Measurements from ENCODE around the gene BIRC5.
A peak's percentile ranks its signal among the peaks of the same experiment; 100 is the strongest.

BIRC5 gene

GRCh38 chr17:78173097-78173715 is 40.8 kb upstream of the BIRC5 start:
- peak overlapping the region; percentile 26; the same call in 1 of the 2 replicates for H3K27ac ChIP-seq (ENCODE audit: low read depth, low read length)
- peaks cover 48% of the 10 kb centered on the region for H3K36me3 ChIP-seq (ENCODE audit: control insufficient read depth, insufficient read depth, low read length)
- H3K9me3 ChIP-seq (ENCODE audit: control insufficient read depth, insufficient read depth, low read depth, low read length): no peaks in the 10 kb centered on the region
- no peak overlapping the region for H3K9ac ChIP-seq (ENCODE audit: low read length)
- H3K4me3 ChIP-seq (ENCODE audit: low read depth, low read length): no peak overlapping the region
- no peaks in the 10 kb centered on the region for H3K27me3 ChIP-seq (ENCODE audit: control insufficient read depth, insufficient read depth, low read length)
- H3K4me1 ChIP-seq (ENCODE audit: control insufficient read depth, insufficient read depth, low read length): peaks cover 42% of the 10 kb centered on the region

GRCh38 chr17:78174346-78174869 is 39.6 kb upstream of the BIRC5 start:
- H3K9me3 ChIP-seq (ENCODE audit: control insufficient read depth, insufficient read depth, low read depth, low read length): no peaks in the 10 kb centered on the region
- peaks cover 39% of the 10 kb centered on the region for H3K4me1 ChIP-seq (ENCODE audit: control insufficient read depth, insufficient read depth, low read length)
- no peak overlapping the region for H3K27ac ChIP-seq (ENCODE audit: low read depth, low read length)
- H3K27me3 ChIP-seq (ENCODE audit: control insufficient read depth, insufficient read depth, low read length): no peaks in the 10 kb centered on the region
- no peak overlapping the region for H3K9ac ChIP-seq (ENCODE audit: low read length)
- peaks cover 60% of the 10 kb centered on the region for H3K36me3 ChIP-seq (ENCODE audit: control insufficient read depth, insufficient read depth, low read length)
- H3K4me3 ChIP-seq (ENCODE audit: low read depth, low read length): no peak overlapping the region

GRCh38 chr17:78174870-78175642 is 39.0 kb upstream of the BIRC5 start:
- Histone ChIP-seq H3K4me1 (ENCODE audit: control insufficient read depth, insufficient read depth, low read length) (peaks cover 33% of the 10 kb centered on the region), H3K4me3 (ENCODE audit: low read depth, low read length) (no peak overlapping the region), H3K9ac (ENCODE audit: low read length) (no peak overlapping the region), H3K27ac (ENCODE audit: low read depth, low read length) (no peak overlapping the region), H3K9me3 (ENCODE audit: control insufficient read depth, insufficient read depth, low read depth, low read length) (no peaks in the 10 kb centered on the region), H3K36me3 (ENCODE audit: control insufficient read depth, insufficient read depth, low read length) (peaks cover 66% of the 10 kb centered on the region), H3K27me3 (ENCODE audit: control insufficient read depth, insufficient read depth, low read length) (no peaks in the 10 kb centered on the region)

- Histone ChIP-seq H3K27me3 (ENCODE audit: control insufficient read depth, insufficient read depth, low read length) (no peaks in the 10 kb centered on the region), H3K4me1 (ENCODE audit: control insufficient read depth, insufficient read depth, low read length) (peaks cover 31% of the 10 kb centered on the region), H3K27ac (ENCODE audit: low read depth, low read length) (no peak overlapping the region), H3K9ac (ENCODE audit: low read length) (no peak overlapping the region), H3K4me3 (ENCODE audit: low read depth, low read length) (no peak overlapping the region), H3K36me3 (ENCODE audit: control insufficient read depth, insufficient read depth, low read length) (peaks cover 72% of the 10 kb centered on the region), H3K9me3 (ENCODE audit: control insufficient read depth, insufficient read depth, low read depth, low read length) (no peaks in the 10 kb centered on the region)
These were observed 38.4 kb upstream of the BIRC5 start for GRCh38 chr17:78175643-78175981.

- no peaks in the 10 kb centered on the region for H3K27me3 ChIP-seq (ENCODE audit: control insufficient read depth, insufficient read depth, low read length)
- peaks cover 25% of the 10 kb centered on the region for H3K4me1 ChIP-seq (ENCODE audit: control insufficient read depth, insufficient read depth, low read length)
- peaks cover 76% of the 10 kb centered on the region for H3K36me3 ChIP-seq (ENCODE audit: control insufficient read depth, insufficient read depth, low read length)
- no peaks in the 10 kb centered on the region for H3K9me3 ChIP-seq (ENCODE audit: control insufficient read depth, insufficient read depth, low read depth, low read length)
- H3K4me3 ChIP-seq (ENCODE audit: low read depth, low read length): no peak overlapping the region
- no peak overlapping the region for H3K27ac ChIP-seq (ENCODE audit: low read depth, low read length)
- H3K9ac ChIP-seq (ENCODE audit: low read length): no peak overlapping the region
These were observed 37.5 kb upstream of the BIRC5 start for GRCh38 chr17:78176548-78177025.

- Histone ChIP-seq H3K4me1 (ENCODE audit: control insufficient read depth, insufficient read depth, low read length) (peaks cover 7% of the 10 kb centered on the region; the same call in 1 of the 2 replicates), H3K9me3 (ENCODE audit: control insufficient read depth, insufficient read depth, low read depth, low read length) (no peaks in the 10 kb centered on the region), H3K36me3 (ENCODE audit: control insufficient read depth, insufficient read depth, low read length) (peaks cover 84% of the 10 kb centered on the region), H3K27ac (ENCODE audit: low read depth, low read length) (no peak overlapping the region), H3K27me3 (ENCODE audit: control insufficient read depth, insufficient read depth, low read length) (no peaks in the 10 kb centered on the region), H3K9ac (ENCODE audit: low read length) (no peak overlapping the region), H3K4me3 (ENCODE audit: low read depth, low read length) (no peak overlapping the region)
These were observed 34.7 kb upstream of the BIRC5 start for GRCh38 chr17:78179372-78179771.

- H3K9me3 ChIP-seq (ENCODE audit: control insufficient read depth, insufficient read depth, low read depth, low read length): no peaks in the 10 kb centered on the region
- peaks cover 10% of the 10 kb centered on the region; the same call in 1 of the 2 replicates for H3K4me1 ChIP-seq (ENCODE audit: control insufficient read depth, insufficient read depth, low read length)
- H3K36me3 ChIP-seq (ENCODE audit: control insufficient read depth, insufficient read depth, low read length): peaks cover 84% of the 10 kb centered on the region
- H3K4me3 ChIP-seq (ENCODE audit: low read depth, low read length): no peak overlapping the region
- H3K9ac ChIP-seq (ENCODE audit: low read length): no peak overlapping the region
- H3K27me3 ChIP-seq (ENCODE audit: control insufficient read depth, insufficient read depth, low read length): no peaks in the 10 kb centered on the region
- no peak overlapping the region for H3K27ac ChIP-seq (ENCODE audit: low read depth, low read length)
These were observed 34.0 kb upstream of the BIRC5 start for GRCh38 chr17:78180083-78180482.

- no peak overlapping the region for H3K4me3 ChIP-seq (ENCODE audit: low read depth, low read length)
- no peaks in the 10 kb centered on the region for H3K9me3 ChIP-seq (ENCODE audit: control insufficient read depth, insufficient read depth, low read depth, low read length)
- H3K4me1 ChIP-seq (ENCODE audit: control insufficient read depth, insufficient read depth, low read length): peaks cover 10% of the 10 kb centered on the region; the same call in 1 of the 2 replicates
- H3K9ac ChIP-seq (ENCODE audit: low read length): no peak overlapping the region
- peaks cover 84% of the 10 kb centered on the region for H3K36me3 ChIP-seq (ENCODE audit: control insufficient read depth, insufficient read depth, low read length)
- no peaks in the 10 kb centered on the region for H3K27me3 ChIP-seq (ENCODE audit: control insufficient read depth, insufficient read depth, low read length)
- H3K27ac ChIP-seq (ENCODE audit: low read depth, low read length): no peak overlapping the region
These were observed 33.5 kb upstream of the BIRC5 start for GRCh38 chr17:78180508-78180907.

GRCh38 chr17:78182504-78182903 is 31.5 kb upstream of the BIRC5 start:
- H3K9ac ChIP-seq (ENCODE audit: low read length): no peak overlapping the region
- H3K9me3 ChIP-seq (ENCODE audit: control insufficient read depth, insufficient read depth, low read depth, low read length): no peaks in the 10 kb centered on the region
- H3K27me3 ChIP-seq (ENCODE audit: control insufficient read depth, insufficient read depth, low read length): no peaks in the 10 kb centered on the region
- peaks cover 78% of the 10 kb centered on the region for H3K36me3 ChIP-seq (ENCODE audit: control insufficient read depth, insufficient read depth, low read length)
- no peak overlapping the region for H3K27ac ChIP-seq (ENCODE audit: low read depth, low read length)
- no peak overlapping the region for H3K4me3 ChIP-seq (ENCODE audit: low read depth, low read length)
- peaks cover 10% of the 10 kb centered on the region; the same call in 1 of the 2 replicates for H3K4me1 ChIP-seq (ENCODE audit: control insufficient read depth, insufficient read depth, low read length)

- H3K27me3 ChIP-seq (ENCODE audit: control insufficient read depth, insufficient read depth, low read length): no peaks in the 10 kb centered on the region
- H3K4me3 ChIP-seq (ENCODE audit: low read depth, low read length): no peak overlapping the region
- H3K9ac ChIP-seq (ENCODE audit: low read length): no peak overlapping the region
- H3K4me1 ChIP-seq (ENCODE audit: control insufficient read depth, insufficient read depth, low read length): peaks cover 15% of the 10 kb centered on the region
- H3K36me3 ChIP-seq (ENCODE audit: control insufficient read depth, insufficient read depth, low read length): peaks cover 69% of the 10 kb centered on the region
- no peaks in the 10 kb centered on the region for H3K9me3 ChIP-seq (ENCODE audit: control insufficient read depth, insufficient read depth, low read depth, low read length)
- H3K27ac ChIP-seq (ENCODE audit: low read depth, low read length): no peak overlapping the region
These were observed 30.1 kb upstream of the BIRC5 start for GRCh38 chr17:78183916-78184315.

- Histone ChIP-seq H3K36me3 (ENCODE audit: control insufficient read depth, insufficient read depth, low read length) (peaks cover 64% of the 10 kb centered on the region), H3K9ac (ENCODE audit: low read length) (no peak overlapping the region), H3K27me3 (ENCODE audit: control insufficient read depth, insufficient read depth, low read length) (no peaks in the 10 kb centered on the region), H3K27ac (ENCODE audit: low read depth, low read length) (no peak overlapping the region), H3K9me3 (ENCODE audit: control insufficient read depth, insufficient read depth, low read depth, low read length) (no peaks in the 10 kb centered on the region), H3K4me3 (ENCODE audit: low read depth, low read length) (no peak overlapping the region), H3K4me1 (ENCODE audit: control insufficient read depth, insufficient read depth, low read length) (peaks cover 15% of the 10 kb centered on the region)
These were observed 29.7 kb upstream of the BIRC5 start for GRCh38 chr17:78184351-78184750.
